DOHH2 (cell line): ENCODE results near the gene RAB37.

Source experiments
- H3F3A ChIP-seq: fragments of 200-600 bp; sonication (generic), shearing (Covaris generic); 2 replicates; pipeline ENCODE4 v1.6.0; 2016; ENCODE audit warnings: antibody characterized with exemption, mild to moderate bottlenecking; ENCODE audit not compliant: control insufficient read depth, insufficient read depth
- H3K27ac ChIP-seq: fragments of 200-600 bp; sonication (generic); 2 replicates; pipeline ENCODE4 v1.5.1; 2014; ENCODE audit warnings: low read depth, mild to moderate bottlenecking, low read length, moderate library complexity
- H3K27me3 ChIP-seq: fragments of 200-600 bp; sonication (generic); 2 replicates; pipeline ENCODE4 v1.6.1; 2014; ENCODE audit warnings: mild to moderate bottlenecking, low read length, mixed read lengths; ENCODE audit not compliant: control insufficient read depth
- H3K36me3 ChIP-seq: fragments of 200-600 bp; sonication (generic); 2 replicates; pipeline ENCODE4 v1.6.1; 2014; ENCODE audit warnings: mild to moderate bottlenecking, low read length, moderate library complexity, mixed read lengths; ENCODE audit not compliant: control insufficient read depth
- H3K4me1 ChIP-seq: fragments of 200-600 bp; sonication (generic); 2 replicates; pipeline ENCODE4 v1.6.1; 2014; ENCODE audit warnings: mild to moderate bottlenecking, low read length, mixed read lengths; ENCODE audit not compliant: control insufficient read depth
- H3K4me2 ChIP-seq: fragments of 200-600 bp; sonication (generic); 2 replicates; pipeline ENCODE4 v1.6.0; 2014; ENCODE audit warnings: mild to moderate bottlenecking, low read length, moderate library complexity
- H3K4me3 ChIP-seq: fragments of 200-600 bp; sonication (generic); 2 replicates; pipeline ENCODE4 v1.5.1; 2014; ENCODE audit warnings: mild to moderate bottlenecking, low read length, mixed read lengths
- H3K79me2 ChIP-seq: fragments of 200-600 bp; sonication (generic); 2 replicates; pipeline ENCODE4 v1.6.1; 2014; ENCODE audit warnings: mild to moderate bottlenecking, low read length, mixed read lengths; ENCODE audit not compliant: control insufficient read depth
- H3K9me2 ChIP-seq: fragments of 200-600 bp; sonication (generic); replicated peaks from 2 replicates; pipeline ENCODE4 v1.6.1; 2014; ENCODE audit warnings: mild to moderate bottlenecking, low read length, mixed read lengths; ENCODE audit not compliant: control insufficient read depth
- H3K9me3 ChIP-seq: fragments of 200-600 bp; sonication (generic); 2 replicates; pipeline ENCODE4 v1.6.1; 2014; ENCODE audit warnings: antibody characterized with exemption, low read length, mixed read lengths; ENCODE audit not compliant: control insufficient read depth, insufficient read depth
- H4K20me1 ChIP-seq: fragments of 200-600 bp; sonication (generic); 2 replicates; pipeline ENCODE4 v1.6.0; 2014; ENCODE audit warnings: low read depth, mild to moderate bottlenecking, antibody characterized with exemption, low read length, moderate library complexity; ENCODE audit not compliant: control insufficient read depth, insufficient read depth
- EZH2phosphoT487 ChIP-seq: fragments of 200-600 bp; sonication (generic); IDR thresholded peaks from 2 replicates; pipeline ENCODE4 v1.6.1; 2017; ENCODE audit warnings: borderline replicate concordance, mild to moderate bottlenecking, antibody characterized with exemption, low read length, moderate library complexity, mixed read lengths
- TF ChIP-seq, protein P1 (sequence below): fragments of 200-600 bp; sonication (generic); IDR thresholded peaks from one replicate; pipeline ENCODE4 v1.5.1; 2014; ENCODE audit warnings: antibody characterized with exemption, mild to moderate bottlenecking, low read depth, low read length; ENCODE audit not compliant: poor library complexity, severe bottlenecking

The RAB37 gene

DNA sequence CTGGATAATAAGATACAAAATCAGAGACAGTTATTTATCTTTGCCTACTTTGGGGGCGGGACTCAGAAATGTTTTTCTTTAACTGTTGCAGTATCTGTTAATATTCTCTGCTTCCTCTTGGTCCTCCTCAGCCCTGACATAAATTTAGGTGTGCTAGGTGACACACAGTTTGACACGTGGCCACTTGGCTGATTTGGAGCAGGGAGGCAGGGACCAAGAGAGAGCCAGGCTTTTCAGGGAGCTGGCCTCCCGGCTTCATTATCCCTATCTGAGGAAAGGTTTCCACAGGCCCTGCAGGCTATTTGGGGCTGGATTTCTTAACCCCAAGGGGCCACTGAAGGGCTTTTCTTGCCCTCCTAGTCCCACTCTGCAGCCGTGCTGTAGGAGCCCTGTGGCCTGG, 59.2 kb downstream of the RAB37 start:
- Histone ChIP-seq H3K9me3 (no peaks in the 10 kb centered on the region), H4K20me1 (no peaks in the 10 kb centered on the region), H3K9me2 (no peaks in the 10 kb centered on the region), H3K27me3 (no peaks in the 10 kb centered on the region), H3K27ac (no peak overlapping the region), H3K4me1 (peaks cover 1% of the 10 kb centered on the region), H3K4me3 (no peak overlapping the region), H3F3A (no peaks in the 10 kb centered on the region), H3K36me3 (no peaks in the 10 kb centered on the region), H3K4me2 (no peak overlapping the region), H3K79me2 (no peaks in the 10 kb centered on the region)
- TF ChIP-seq, protein P1, sequence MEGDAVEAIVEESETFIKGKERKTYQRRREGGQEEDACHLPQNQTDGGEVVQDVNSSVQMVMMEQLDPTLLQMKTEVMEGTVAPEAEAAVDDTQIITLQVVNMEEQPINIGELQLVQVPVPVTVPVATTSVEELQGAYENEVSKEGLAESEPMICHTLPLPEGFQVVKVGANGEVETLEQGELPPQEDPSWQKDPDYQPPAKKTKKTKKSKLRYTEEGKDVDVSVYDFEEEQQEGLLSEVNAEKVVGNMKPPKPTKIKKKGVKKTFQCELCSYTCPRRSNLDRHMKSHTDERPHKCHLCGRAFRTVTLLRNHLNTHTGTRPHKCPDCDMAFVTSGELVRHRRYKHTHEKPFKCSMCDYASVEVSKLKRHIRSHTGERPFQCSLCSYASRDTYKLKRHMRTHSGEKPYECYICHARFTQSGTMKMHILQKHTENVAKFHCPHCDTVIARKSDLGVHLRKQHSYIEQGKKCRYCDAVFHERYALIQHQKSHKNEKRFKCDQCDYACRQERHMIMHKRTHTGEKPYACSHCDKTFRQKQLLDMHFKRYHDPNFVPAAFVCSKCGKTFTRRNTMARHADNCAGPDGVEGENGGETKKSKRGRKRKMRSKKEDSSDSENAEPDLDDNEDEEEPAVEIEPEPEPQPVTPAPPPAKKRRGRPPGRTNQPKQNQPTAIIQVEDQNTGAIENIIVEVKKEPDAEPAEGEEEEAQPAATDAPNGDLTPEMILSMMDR: no peak
- TF ChIP-seq EZH2phosphoT487: no peak

DNA sequence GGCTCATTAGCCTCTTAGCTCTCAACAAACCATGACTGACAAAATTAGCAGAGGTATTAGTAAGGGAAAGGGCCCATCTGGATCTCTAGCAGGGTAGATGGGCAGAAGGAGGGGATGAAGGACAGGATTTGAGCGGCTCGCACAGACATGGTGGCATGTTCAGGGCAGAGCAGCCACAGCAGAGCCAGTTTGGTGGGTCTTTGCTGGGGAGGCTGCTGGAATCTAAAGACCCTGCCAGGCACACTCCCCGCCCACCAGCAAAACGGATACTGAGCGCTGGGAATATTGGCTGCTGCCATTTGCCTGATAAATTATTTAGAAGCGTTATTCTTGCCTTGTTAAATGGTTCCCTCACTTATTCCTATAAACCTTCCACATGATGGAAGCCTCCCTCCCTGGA, 59.8 kb downstream of the RAB37 start:
- Histone ChIP-seq H3K9me3 (no peaks in the 10 kb centered on the region), H3K4me3 (no peak overlapping the region), H4K20me1 (no peaks in the 10 kb centered on the region), H3F3A (no peaks in the 10 kb centered on the region), H3K27me3 (no peaks in the 10 kb centered on the region), H3K4me2 (no peak overlapping the region), H3K36me3 (no peaks in the 10 kb centered on the region), H3K27ac (no peak overlapping the region), H3K9me2 (no peaks in the 10 kb centered on the region), H3K79me2 (no peaks in the 10 kb centered on the region), H3K4me1 (no peaks in the 10 kb centered on the region)
- TF ChIP-seq EZH2phosphoT487: no peak
- TF ChIP-seq, protein P1: no peak
